HepG2 (cell line): ENCODE measurements around the gene FXYD5. TPM values are rescaled to one million over a fixed set of nuclear protein-coding genes. Genes with fewer than 3 reads are reported as not detected.
A peak's percentile ranks its signal among the peaks of the same experiment; 100 is the strongest.

Source experiments
- AGO1 ChIP-seq: fragments of 200-400 bp; formaldehyde crosslinking; IDR thresholded peaks from 2 replicates; pipeline ENCODE4 v1.6.1; 2017; ENCODE audit warnings: mild to moderate bottlenecking, low read depth, low read length, moderate library complexity; ENCODE audit not compliant: poor library complexity, severe bottlenecking
- CC2D1A ChIP-seq: sonication (generic); formaldehyde crosslinking; IDR thresholded peaks from 2 replicates; pipeline ENCODE4 v1.8.1; 2023; ENCODE audit warnings: mild to moderate bottlenecking, missing genetic modification reagents
- CHD4 ChIP-seq: fragments of 200-600 bp; sonication (generic); IDR thresholded peaks from 2 replicates; pipeline ENCODE4 v1.7.0; 2017; ENCODE audit warnings: mild to moderate bottlenecking, low read length, borderline replicate concordance
- DNMT3B ChIP-seq: conservative IDR thresholded peaks from 2 replicates; pipeline ENCODE4 v1.6.1; 2016; ENCODE audit warnings: missing biosample characterization, control low read depth
- ELF3 ChIP-seq: IDR thresholded peaks from 2 replicates; pipeline ENCODE4 v1.6.1; 2016; ENCODE audit warnings: missing genetic modification reagents, missing compliant biosample characterization
- FOXC1 ChIP-seq: sonication (generic); formaldehyde crosslinking; IDR thresholded peaks from 2 replicates; pipeline ENCODE4 v1.8.0; 2022; ENCODE audit warnings: mild to moderate bottlenecking, missing genetic modification reagents, borderline replicate concordance
- GATAD1 ChIP-seq: IDR thresholded peaks from 2 replicates; pipeline ENCODE4 v1.6.1; 2016; ENCODE audit warnings: missing genetic modification reagents, missing compliant biosample characterization
- KDM5B ChIP-seq: sonication (generic); formaldehyde crosslinking; IDR thresholded peaks from 2 replicates; pipeline ENCODE4 v1.4.0; 2020; ENCODE audit warnings: missing genetic modification reagents, mild to moderate bottlenecking, borderline replicate concordance
- KDM6A ChIP-seq: IDR thresholded peaks from 2 replicates; pipeline ENCODE4 v1.6.1; 2016; ENCODE audit warnings: low read depth
- MIER3 ChIP-seq: IDR thresholded peaks from 2 replicates; pipeline ENCODE4 v1.6.1; 2016; ENCODE audit warnings: missing compliant biosample characterization, borderline replicate concordance
- MXI1 ChIP-seq: IDR thresholded peaks from 3 replicates; pipeline ENCODE4 v1.6.1; 2012; ENCODE audit warnings: low read depth, low read length, inconsistent platforms, borderline replicate concordance
- PTBP1 ChIP-seq: fragments of 200-400 bp; formaldehyde crosslinking; IDR thresholded peaks from 2 replicates; pipeline ENCODE4 v1.6.1; 2018; ENCODE audit warnings: low read length, low read depth; ENCODE audit not compliant: poor library complexity, severe bottlenecking
- RAD21 ChIP-seq: fragments of 450-650 bp; formaldehyde crosslinking; IDR thresholded peaks from 2 replicates; pipeline ENCODE4 v1.5.0; 2020; ENCODE audit warnings: mild to moderate bottlenecking
- RXRB ChIP-seq: IDR thresholded peaks from 2 replicates; pipeline ENCODE4 v1.6.1; 2016; ENCODE audit warnings: borderline replicate concordance, missing genetic modification reagents, missing compliant biosample characterization
- SAFB2 ChIP-seq: sonication (generic); formaldehyde crosslinking; IDR thresholded peaks from 2 replicates; pipeline ENCODE4 v1.5.1; 2020; ENCODE audit warnings: missing genetic modification reagents, low read depth, mild to moderate bottlenecking, borderline replicate concordance
- SMC3 ChIP-seq: IDR thresholded peaks from 2 replicates; pipeline ENCODE4 v1.6.1; 2011; ENCODE audit warnings: low read length, improper control_type of control experiment
- SP140L ChIP-seq: sonication (generic); formaldehyde crosslinking; IDR thresholded peaks from 2 replicates; pipeline ENCODE4 v1.4.0; 2020; ENCODE audit warnings: missing genetic modification reagents, borderline replicate concordance
- TMF1 ChIP-seq: sonication (generic); formaldehyde crosslinking; IDR thresholded peaks from 2 replicates; pipeline ENCODE4 v1.8.1; 2022; ENCODE audit warnings: low read depth, missing genetic modification reagents
- ZNF224 ChIP-seq: sonication (generic); formaldehyde crosslinking; IDR thresholded peaks from 2 replicates; pipeline ENCODE4 v1.5.0; 2020; ENCODE audit warnings: mild to moderate bottlenecking, missing genetic modification reagents
- ZNF382 ChIP-seq: sonication (generic); formaldehyde crosslinking; IDR thresholded peaks from 2 replicates; pipeline ENCODE4 v1.5.0; 2020; ENCODE audit warnings: missing genetic modification reagents, mild to moderate bottlenecking, borderline replicate concordance
- ZNF720 ChIP-seq: sonication (generic); formaldehyde crosslinking; IDR thresholded peaks from 2 replicates; pipeline ENCODE4 v1.4.0; 2020; ENCODE audit warnings: missing genetic modification reagents
- ZNF782 ChIP-seq: sonication (generic); formaldehyde crosslinking; IDR thresholded peaks from 2 replicates; pipeline ENCODE4 v1.4.0; 2020; ENCODE audit warnings: missing genetic modification reagents, mild to moderate bottlenecking, borderline replicate concordance
- polyA plus RNA-seq, 8 experiments: library from polyadenylated mRNA; depleted of rRNA in 3 of 8; stranded (reverse) in 7 of 8; unstranded in 1 of 8; fragments of >200 nt; fragmentation: Illumina TruSeq in 4 of 8; extraction: Trizol in 4 of 8; gene quantifications; 2 replicates each; pipeline versions ENCODE4 v1.2.1 to v1.2.3, GENCODE V29; 2011 to 2016; ENCODE audit warnings: low read depth in 4 of 8, missing spikeins in 1 of 8, mixed read lengths in 1 of 8; ENCODE audit not compliant: insufficient read depth in 1 of 8
- total RNA-seq, 5 experiments: library from RNA; depleted of rRNA; stranded (reverse); fragments of >200 nt; fragmentation: Illumina TruSeq; extraction: Trizol; gene quantifications; 2 replicates each; pipeline ENCODE4 v1.2.3, GENCODE V29; 2016; ENCODE audit warnings: low read depth in 1 of 5
- TF ChIP-seq, protein P1 (sequence below): sonication (generic); formaldehyde crosslinking; IDR thresholded peaks from 2 replicates; pipeline ENCODE4 v1.4.0; 2020; ENCODE audit warnings: missing genetic modification reagents, mild to moderate bottlenecking, borderline replicate concordance
- TF ChIP-seq, protein P2 (sequence below): sonication (generic); formaldehyde crosslinking; IDR thresholded peaks from 2 replicates; pipeline ENCODE4 v1.8.0; 2022; ENCODE audit warnings: missing genetic modification reagents, mild to moderate bottlenecking, moderate library complexity, borderline replicate concordance
- TF ChIP-seq, protein P3 (sequence below): sonication (generic); formaldehyde crosslinking; IDR thresholded peaks from 2 replicates; pipeline ENCODE4 v1.4.0; 2020; ENCODE audit warnings: mild to moderate bottlenecking, missing genetic modification reagents

Gene FXYD5
- total and polyA plus RNA-seq, 2 of the 13 experiments (the other 11 are each of a cell fraction or from before 2014, with no cell fraction given) = 0.65 TPM; not detected in 1

DNA sequence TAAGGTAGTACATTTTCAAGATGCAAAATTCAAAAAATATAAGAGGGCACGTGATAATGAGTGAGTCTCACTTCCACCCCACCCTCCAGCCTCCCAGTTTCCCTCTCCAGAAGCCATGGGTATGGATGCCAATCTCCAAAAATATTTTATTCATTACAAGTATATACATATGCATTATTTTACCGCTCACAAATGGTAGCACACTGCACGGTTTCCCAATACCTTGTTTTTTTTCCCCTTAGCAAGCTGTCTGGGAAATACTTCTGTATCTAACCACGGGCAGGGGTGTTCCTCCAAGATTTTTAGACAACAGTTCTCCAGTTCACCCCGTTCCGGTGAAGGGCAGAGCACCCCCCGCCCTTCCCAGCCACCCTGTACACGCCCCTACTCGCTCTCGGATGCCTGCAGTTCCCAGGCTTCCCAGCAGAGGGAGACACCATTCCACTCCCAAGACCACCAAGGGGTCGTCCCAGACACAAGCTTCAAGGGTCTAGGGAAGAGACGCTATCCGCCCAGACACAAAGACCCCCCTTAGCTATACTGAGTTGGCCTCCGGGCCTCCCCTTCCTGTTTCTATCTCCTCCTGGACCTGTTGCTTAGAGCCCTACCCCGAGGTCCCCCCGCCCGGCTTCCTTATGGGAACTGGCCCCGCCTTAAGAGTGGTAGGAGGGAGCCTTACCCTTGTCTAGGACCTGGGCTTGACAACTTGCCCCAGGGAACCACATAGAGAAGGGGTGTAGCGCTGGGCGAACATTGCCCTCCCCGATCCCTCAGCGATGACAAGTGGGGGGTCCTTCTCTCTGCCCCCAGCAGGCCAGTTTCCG is 40.0 kb upstream of the FXYD5 start (continued):
- no peak for TF ChIP-seq ZNF382 (CRISPR knock-in tag)
- no peak for TF ChIP-seq SP140L (CRISPR knock-in tag)
- TF ChIP-seq ELF3 = 0 out of 2 replicates have a peak, but pooled peaks have one; percentile 33
- no peak for TF ChIP-seq TMF1
- TF ChIP-seq ZNF782 (CRISPR knock-in tag) = no peak
- TF ChIP-seq MIER3 (CRISPR knock-in tag) = no peak
- TF ChIP-seq MXI1 = no peak
- no peak for TF ChIP-seq CHD4
- TF ChIP-seq ZNF224 (CRISPR knock-in tag) = no peak
- no peak for TF ChIP-seq PTBP1
- TF ChIP-seq RAD21 (CRISPR knock-in tag) = peak; percentile 69
- TF ChIP-seq SAFB2 (CRISPR knock-in tag) = no peak
- TF ChIP-seq, protein P1, sequence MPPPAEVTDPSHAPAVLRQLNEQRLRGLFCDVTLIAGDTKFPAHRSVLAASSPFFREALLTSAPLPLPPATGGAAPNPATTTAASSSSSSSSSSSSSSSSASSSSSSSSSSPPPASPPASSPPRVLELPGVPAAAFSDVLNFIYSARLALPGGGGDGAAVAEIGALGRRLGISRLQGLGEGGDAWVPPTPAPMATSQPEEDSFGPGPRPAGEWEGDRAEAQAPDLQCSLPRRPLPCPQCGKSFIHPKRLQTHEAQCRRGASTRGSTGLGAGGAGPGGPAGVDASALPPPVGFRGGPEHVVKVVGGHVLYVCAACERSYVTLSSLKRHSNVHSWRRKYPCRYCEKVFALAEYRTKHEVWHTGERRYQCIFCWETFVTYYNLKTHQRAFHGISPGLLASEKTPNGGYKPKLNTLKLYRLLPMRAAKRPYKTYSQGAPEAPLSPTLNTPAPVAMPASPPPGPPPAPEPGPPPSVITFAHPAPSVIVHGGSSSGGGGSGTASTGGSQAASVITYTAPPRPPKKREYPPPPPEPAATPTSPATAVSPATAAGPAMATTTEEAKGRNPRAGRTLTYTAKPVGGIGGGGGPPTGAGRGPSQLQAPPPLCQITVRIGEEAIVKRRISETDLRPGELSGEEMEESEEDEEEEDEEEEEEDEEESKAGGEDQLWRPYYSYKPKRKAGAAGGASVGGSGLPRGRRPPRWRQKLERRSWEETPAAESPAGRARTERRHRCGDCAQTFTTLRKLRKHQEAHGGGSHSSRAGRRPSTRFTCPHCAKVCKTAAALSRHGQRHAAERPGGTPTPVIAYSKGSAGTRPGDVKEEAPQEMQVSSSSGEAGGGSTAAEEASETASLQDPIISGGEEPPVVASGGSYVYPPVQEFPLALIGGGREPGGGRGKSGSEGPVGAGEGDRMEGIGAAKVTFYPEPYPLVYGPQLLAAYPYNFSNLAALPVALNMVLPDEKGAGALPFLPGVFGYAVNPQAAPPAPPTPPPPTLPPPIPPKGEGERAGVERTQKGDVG (CRISPR knock-in tag) = no peak
- TF ChIP-seq SMC3 = peak; percentile 63
- no peak for TF ChIP-seq KDM6A (CRISPR knock-in tag)
- TF ChIP-seq ZNF720 (CRISPR knock-in tag) = no peak
- TF ChIP-seq RXRB (CRISPR knock-in tag) = peak; percentile 48; the same call in 1 of the 2 replicates
- peak; percentile 73; the same call in 1 of the 2 replicates for TF ChIP-seq KDM5B (CRISPR knock-in tag)
- 0 out of 2 replicates have a peak, but pooled peaks have one; percentile 56 for TF ChIP-seq FOXC1 (CRISPR knock-in tag)
- TF ChIP-seq, protein P2, sequence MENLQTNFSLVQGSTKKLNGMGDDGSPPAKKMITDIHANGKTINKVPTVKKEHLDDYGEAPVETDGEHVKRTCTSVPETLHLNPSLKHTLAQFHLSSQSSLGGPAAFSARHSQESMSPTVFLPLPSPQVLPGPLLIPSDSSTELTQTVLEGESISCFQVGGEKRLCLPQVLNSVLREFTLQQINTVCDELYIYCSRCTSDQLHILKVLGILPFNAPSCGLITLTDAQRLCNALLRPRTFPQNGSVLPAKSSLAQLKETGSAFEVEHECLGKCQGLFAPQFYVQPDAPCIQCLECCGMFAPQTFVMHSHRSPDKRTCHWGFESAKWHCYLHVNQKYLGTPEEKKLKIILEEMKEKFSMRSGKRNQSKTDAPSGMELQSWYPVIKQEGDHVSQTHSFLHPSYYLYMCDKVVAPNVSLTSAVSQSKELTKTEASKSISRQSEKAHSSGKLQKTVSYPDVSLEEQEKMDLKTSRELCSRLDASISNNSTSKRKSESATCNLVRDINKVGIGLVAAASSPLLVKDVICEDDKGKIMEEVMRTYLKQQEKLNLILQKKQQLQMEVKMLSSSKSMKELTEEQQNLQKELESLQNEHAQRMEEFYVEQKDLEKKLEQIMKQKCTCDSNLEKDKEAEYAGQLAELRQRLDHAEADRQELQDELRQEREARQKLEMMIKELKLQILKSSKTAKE (CRISPR knock-in tag) = no peak
- no peak for TF ChIP-seq AGO1
- no peak for TF ChIP-seq DNMT3B (CRISPR knock-in tag)
- no peak for TF ChIP-seq GATAD1
- TF ChIP-seq CC2D1A (CRISPR knock-in tag) = no peak
- TF ChIP-seq, protein P3, sequence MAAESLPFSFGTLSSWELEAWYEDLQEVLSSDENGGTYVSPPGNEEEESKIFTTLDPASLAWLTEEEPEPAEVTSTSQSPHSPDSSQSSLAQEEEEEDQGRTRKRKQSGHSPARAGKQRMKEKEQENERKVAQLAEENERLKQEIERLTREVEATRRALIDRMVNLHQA (CRISPR knock-in tag) = no peak
